HG03378 (cell line): ENCODE data around the gene KIF26A.

Source experiments
- ATAC-seq: cut with Tn5 transposase; IDR thresholded peaks from one replicate; pipeline ENCODE4 v1.9.1; 2021; ENCODE audit warnings: mild to moderate bottlenecking, moderate library complexity; ENCODE audit not compliant: unreplicated experiment

Gene KIF26A

DNA sequence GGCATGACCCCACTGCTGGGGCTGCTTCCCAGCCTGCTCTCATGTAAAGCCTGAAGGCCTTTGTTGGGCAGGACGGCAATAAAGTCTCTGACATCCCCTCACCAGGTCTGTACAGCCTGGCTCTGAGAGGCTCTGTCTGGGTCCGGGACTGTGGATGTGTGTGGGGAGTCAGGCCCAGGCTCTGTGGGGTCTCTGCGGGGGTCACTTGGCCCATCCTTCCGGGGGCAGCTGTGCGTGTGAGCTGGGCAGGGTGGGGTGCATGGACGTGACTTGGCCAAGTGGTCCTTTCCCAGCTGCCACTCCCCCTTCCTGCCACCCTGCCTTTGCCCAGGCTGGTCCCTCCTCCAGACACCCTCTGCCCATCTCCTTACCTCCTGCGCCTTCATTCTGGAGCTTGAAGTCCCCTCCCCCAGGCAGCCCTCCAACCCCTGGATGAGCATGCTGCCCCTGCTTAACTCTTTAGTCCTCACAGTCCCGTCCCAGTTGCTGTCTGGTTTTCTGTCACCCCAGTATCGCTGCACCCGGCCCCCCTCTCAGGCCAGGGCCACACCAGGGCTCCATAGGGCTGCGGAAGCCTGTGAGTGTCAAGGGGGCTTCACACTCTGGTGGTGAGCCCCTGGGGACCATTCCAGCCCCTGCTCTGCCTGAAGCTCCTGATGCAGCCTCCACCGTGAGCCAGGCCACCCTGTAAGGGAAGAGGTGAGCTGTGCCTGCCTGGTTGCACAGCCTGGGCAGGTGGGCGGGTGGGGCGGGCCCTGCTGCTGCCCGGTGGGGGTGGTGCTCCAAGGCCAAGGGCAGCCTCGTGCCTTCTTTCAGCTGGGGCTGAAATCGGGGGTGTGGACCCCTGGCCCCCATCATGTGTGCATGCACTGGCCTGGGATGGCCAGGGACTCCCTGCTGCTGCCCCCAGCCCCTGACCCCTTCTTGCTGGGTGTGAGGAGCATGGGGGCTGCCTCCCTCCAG, 25.5 kb upstream of the KIF26A start:
- ATAC-seq: no peak

DNA sequence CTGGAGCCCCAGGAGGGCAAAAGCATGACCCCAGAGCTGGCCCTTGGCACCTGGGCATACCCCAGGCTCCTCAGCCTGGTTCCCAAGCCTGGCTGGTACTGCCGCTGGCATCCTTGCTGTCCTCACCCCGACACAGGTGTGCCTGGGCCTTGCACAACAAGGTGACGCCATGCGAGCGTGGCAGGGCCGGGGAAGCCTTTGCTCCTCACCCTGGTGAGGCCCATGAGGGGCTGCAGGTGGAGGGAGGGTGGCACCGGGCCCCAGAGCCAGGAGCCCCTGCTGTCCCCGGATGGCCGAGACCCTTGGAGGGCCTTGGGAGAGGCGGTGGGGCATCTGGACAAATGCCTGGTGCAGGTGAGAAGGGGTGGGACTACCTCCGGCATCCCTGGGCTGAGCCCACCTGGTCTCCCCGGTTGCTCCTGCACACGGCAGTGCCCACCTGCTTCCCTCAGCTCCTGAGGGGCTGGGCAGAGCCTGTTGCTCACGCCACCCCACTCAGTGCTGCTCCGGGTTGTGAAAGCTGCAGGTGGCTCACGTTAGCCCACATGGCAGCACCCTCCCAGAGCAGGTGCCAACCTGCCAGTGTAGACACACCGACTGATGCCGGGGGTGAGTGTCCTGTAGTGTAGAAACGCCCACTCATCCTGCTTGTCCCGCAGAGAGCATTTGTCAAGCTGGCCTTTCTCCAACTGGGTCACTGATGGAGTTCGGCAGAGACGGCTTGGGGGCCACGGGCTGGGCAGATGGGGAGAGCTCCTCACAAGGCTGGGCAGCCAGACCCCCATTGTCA, 24.6 kb upstream of the KIF26A start:
- ATAC-seq: no peak

DNA sequence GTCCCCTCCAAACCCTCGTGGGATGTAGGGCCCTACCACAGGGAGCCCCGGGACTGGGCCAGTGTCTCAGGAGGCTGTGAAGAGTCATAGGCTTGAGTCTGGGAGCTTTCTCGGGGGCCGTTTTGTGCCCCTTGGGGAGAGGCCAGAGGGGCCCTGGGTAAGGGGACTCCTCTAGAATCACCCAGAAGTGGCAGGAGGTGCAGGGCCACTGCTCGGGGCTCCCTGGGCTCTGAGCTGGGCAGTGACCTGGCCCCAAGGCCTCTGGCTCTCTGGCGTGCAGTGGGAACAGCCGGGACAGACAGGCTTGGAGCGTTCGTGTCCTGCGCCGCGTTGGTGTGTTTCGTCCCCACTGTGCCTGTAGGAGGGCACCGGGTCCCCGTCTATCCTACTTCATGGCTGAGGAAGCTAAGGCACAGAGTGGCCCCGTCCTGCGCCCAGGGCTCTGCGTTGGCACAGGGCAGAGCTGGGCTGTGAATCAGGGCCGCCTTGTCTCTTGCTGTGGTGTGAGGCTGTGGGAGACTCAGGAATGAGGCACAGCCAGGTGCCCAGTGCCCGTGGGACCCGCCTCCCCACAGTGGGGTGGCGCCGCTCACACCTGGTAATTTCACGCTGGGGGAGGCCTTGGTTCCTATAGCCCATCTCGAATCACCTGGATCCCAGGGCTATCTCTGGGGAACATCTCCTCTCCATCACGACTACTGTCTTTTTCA, 23.8 kb upstream of the KIF26A start:
- no peak for ATAC-seq

DNA sequence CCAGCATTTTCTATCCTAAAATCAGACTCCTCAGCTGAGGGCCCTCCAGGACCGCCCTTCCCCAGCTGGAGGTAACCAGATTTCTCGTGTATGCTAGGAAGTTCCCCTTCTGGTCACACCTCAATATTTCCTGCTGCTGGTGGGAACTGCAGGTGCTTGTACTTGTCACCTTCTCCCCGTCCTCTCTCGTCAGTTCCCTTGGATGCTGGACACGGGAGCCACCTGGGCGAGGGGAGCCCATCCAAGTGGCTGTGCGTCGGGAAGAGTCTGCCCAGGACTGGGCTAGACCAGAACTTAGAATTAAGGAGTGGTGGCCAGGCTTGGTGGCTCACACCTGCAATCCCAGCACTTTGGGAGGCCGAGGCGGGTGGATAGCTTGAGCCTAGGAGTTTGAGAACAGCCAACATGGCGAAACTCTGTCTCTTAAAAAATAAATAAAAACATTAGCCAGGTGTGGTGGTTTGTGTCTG, 23.2 kb upstream of the KIF26A start:
- no peak for ATAC-seq

DNA sequence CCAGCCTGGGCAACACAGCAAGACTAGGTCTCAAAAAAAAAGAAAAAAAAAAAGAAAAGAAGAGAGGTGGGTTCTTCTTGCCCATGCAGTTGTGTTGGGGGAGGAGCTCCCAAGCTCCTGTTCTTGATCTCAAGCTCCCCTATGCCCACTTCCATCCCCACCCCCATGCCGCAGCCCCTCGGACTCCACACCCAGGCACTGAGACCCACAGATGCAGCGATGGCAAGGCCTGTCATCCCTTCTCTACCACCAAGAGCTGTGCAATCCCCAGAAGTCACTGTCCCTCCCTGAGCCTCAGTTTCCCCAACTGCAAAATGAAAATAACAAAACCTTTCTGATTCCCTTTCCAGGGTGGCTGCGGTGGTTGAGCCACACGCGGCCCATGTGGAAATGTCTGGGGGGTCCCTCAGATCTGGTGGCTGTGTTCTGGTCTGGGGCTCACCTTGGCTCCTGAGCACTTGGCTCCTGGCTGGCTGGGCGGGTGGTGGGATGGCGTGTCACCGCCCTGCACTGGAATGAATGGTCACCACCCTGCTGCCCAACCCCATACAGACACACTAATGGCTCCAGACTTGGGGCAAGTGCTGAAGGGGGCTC, 22.6 kb upstream of the KIF26A start:
- ATAC-seq: no peak

DNA sequence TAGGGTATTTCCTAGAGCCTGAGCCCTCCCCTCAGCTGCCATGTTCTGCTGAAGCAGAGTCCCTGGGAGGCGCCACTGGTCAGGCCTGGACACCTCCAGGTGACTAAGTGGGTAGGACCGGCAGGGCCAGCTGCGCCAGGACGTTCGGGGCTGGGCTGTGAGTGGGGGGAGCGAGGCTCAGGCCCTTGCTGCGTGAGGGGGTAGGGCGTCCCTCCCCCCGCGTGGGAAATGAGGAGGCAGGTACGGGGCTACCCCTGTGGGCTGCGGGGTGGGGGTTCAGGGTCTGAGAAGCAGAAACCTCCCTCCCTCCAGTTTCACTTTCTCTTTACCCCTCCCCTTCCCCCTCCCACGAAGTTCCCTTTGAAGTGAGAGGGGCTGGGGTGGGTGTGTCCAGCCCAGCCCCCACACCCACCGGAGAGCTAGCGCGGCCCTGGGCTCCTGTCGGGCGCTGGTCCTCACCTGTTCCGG, 22.1 kb upstream of the KIF26A start:
- no peak for ATAC-seq

DNA sequence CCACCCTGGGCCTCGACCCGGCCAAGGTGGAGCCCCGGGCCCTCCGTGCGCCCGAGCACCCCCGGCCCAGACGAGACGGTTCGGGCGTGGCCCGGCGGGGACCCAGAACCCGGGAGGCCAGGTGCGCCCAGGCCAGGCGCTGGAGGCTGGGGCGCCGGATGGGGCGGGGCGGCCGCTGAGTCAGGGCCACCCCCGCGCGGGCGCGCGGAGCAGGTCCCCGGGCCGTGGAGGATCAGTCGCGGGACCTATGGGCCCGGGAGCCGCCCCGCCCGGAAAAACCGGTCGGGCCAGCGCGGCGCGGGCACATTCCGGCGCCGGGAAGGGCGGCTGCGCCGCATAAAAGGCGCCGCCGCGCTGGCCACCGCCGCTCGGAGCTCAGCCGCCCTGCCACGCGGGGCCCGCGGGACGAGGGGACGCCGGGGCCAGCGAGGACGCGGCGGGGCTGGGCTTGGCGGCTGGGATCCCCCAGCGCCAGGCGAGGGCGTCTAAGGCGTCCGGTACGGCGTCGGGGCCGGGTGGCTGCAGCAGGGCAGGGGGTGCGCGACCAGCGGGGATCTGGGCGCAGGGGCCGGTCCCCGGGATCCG, 21.5 kb upstream of the KIF26A start:
- ATAC-seq: no peak

DNA sequence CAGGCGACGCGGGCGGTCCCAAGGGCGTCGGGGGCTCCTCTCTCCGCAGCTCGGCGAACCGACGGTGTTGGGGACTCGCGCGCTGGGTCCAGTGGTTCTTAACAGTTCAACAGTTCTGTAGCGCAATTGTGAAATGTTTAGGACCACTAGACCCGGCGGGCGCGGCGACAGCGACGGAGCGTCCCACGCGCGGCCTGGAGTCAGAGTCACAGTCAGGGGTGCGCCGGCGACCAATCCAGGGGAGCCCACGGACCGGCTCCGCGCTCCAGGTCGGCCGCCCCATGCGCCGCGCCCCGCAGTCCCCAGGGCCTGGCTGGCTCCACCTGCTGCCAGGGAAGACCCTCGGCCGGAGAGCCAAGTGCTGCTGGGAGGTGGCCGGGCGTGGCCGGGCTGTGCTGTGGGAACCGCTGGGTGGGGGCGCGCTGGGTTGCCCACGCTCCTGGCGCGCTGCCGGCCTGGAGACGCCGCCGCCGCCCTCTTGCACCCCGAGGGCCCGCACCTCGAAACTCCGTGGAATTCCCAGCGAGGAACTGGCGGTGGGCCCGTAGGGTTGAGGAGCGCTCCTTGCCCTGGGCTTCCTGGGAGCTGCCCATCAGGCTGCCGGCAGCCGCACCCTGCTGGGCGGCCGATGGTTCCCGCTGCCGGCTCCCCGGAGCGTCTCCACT, 20.9 kb upstream of the KIF26A start:
- no peak for ATAC-seq

DNA sequence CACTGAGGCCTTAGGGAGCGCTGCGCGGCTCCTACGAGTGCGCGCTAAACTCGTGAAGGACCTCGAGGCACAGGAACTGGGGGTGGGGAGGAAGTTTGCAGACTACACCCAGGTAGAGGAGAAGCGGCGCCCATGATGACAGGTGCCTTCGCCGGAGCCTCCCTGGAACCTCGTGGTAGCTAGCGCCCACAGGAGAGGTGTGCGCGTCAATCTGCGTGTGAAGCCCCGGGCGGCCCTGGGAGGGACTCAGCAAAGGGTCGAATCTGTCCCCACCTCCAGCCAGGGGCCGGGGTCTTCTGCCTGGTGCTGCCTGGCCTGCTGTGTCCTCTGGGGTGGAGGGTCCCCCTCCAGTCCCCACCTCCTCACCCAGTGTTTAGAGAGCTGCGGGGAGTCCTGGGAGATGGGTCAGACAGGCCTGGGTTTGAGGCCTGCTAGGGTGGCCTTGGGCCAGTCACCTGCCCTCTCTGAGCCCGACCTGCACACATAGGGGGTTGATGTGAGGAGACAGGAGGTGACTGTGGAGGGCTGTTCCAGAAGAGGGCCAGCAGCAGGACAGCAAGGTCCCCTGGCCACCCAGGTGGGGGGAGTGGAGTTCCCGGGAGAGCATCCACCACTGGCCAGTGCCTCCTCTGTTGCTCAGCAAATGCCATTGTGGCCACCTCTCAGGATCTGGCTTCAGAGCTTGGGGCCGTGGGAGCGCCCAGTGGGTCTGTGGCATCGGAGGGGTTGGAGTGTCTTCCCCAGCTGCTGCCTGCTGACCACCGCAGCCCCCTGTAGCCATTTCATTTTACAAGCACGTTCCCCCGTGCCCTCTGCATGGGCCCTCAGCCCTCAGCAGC, 20.2 kb upstream of the KIF26A start:
- no peak for ATAC-seq

DNA sequence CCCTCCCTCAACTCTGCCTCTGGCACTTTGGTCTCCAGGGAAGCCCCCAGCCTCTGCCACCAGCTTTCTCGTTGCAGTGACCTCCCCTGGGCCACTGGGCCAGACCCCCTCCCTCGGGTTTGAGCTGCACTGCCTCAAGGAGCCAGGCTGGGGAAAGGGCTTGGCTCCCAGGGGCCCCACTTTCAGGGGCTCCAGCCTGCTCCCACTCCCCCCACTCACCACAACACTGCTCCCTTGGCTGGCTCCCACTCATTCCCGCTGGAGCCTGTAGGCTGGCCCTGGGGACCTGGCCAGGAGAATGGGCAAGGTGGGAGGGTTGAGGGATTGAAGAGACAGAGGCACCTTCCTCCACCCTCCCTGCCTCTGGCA, 19.3 kb upstream of the KIF26A start:
- ATAC-seq: no peak

DNA sequence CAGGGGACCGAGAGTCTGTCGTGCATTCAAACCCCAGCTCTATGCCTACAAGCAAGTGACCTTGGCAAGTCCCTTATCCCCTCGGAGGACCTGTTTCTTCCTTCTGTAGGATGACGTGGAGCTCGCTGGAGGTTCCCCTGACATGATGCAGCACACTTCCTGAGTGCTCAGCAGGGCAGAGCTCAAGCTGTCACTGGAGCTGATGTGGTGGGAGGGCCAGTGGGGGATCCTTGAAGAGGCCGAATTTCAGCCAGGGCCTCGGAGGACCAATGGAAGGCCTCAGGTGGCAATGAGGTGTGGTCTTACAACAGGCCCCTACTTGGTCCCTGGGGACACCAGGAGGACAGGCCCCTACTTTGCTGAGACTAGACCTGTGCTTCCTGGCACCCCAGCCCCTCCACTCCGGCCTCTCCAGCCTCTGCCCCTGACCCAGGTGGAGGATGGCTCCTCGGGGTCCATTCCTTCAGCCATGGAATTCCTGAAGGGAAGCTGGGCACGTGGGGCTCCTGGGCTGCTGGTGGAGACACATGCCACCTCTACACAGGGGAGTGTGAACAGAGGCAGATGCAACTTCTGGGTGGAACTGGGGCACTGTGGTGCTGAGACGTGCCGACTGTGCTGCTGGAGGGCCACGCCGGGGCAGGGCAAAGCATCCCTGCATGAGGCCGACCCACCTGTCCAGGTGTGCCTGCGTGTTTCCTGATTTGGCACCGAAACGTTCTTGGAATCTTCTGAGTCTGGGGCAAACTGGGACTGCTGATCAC, 18.7 kb upstream of the KIF26A start:
- no peak for ATAC-seq

DNA sequence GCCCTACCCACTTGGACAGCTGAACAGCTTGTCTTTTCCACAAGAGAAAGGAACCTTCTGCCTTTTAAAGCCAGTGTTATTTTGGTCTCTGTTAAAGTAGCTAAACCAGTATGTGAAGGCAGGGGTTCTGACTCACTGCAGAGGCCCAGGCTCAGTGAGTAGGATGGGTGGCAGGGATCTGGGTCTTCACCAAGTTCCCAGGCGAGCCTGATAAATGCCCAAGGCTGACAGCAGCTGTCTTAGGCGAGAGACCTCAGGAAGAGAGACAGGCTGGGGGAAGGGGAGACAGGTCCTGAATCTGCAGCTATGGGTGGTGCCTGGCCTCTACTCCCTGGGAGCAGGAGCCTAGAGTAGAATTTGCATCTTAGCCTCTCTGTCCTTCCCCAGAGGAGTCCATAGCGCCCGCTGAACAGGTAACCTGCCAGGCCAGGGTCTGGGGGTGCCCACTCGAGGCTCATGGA, 18.1 kb upstream of the KIF26A start:
- no peak for ATAC-seq

DNA sequence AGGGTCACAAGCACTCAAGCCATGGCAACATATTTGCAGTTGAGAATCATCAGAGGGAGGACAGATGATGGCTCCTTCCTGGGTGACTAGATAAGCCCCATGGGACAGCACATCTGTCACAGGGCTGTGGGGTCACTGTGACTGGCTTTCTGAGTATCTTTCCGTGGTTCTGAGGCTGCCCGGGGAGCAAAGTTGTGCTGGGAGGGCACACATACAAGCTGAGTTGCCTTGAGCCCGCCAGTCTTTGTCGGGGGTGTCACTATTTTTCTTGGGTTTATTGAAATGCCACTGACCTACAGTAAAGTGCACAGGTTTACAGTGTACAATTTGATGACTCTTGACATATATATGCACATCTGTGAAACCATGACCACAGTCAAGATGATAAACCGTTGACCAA, 17.2 kb upstream of the KIF26A start:
- ATAC-seq: no peak

DNA sequence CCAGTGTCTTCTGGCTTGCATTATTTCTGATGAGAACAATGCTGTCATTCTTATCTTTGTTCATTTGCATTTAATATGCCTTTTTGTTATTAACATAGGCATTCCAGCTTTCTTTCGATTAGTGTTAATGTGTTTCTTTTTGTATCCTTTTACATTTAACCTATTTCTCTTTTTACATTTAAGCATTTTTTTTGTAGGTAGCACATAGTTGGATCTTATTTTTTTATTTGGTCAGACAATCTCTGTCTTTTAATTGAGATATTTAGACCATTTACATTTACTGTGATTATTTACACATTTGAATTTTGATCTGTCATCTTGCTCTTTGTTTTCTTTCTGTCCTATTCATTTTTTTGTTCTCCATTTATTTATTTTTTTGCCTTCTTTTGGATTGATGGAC, 14.5 kb upstream of the KIF26A start:
- ATAC-seq: no peak

DNA sequence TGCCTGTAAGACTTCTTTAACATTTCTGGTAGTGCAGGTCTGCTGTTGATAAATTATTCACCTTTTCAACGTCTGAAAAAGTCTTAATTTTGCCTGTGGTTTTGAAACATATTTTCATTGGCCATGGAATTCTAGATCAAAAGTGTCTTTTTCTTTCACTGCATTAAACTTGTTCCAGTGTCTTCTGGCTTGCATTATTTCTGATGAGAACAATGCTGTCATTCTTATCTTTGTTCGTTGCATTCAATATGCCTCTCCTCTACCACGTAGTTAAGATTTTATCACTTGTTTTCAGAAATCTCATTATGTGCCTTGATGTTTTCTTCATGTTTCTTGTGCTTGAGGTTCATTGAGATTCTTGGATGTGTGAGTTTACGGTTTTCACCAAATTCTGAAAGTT, 13.4 kb upstream of the KIF26A start:
- no peak for ATAC-seq

DNA sequence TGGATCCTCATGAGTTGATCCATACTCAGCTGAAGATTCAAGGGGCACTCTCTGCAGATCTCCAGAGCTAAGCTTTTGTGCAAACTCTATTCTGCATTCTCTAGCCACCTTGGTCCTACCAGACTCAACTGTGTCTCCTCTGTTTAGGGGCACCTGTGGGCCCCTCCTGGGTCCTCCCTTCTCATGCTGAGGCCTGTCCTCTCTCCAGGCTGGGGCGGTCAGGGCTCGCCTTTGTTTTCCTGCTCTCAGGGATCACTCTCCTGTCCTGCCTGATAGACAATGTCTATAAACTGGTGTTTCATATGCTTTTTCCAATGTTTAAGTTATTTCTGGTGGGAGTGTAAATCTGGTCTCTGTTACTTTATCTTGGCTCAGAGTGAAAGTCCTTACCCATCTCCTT, 11.6 kb upstream of the KIF26A start:
- no peak for ATAC-seq

DNA sequence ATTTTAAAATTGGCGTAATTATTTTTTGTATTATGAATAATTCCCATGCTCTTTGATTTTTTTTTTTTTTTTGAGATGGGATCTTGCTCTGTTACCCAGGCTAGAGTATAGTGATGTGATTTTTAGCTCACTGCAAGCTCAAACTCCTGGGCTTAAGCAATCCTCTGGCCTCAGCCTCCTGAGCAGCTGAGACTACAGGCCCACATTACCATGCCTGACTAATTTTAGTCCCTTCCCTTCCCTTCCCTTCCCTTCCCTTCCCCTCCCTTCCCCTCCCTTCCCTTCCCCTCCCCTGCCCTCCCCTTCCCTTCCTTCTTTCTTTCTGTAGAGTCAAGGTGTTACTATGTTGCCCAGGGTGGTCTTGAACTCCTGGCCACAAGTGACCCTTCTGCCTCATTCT, 9.4 kb upstream of the KIF26A start:
- no peak for ATAC-seq

DNA sequence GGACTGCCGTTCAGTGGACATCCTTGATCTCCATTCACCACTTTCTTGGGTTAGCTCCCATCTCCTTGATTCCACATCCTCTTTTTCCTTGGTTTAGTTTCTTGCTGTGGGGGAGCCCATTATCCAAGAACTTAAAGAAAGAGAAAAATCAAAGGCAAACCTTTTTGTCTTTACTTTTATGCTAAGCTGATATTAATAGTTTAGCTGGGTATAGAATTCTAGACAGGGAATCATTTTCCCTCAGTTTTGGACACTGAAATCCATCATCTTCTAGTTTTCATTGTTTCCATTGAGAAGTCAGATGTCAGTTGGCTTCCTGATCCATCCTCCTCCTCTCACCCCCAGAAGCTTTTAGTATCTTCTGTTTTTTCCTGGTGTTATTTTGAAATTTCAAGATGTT, 8.8 kb upstream of the KIF26A start:
- ATAC-seq: no peak
